GM18520 (cell line): ENCODE data around the gene CYREN.
"Not testable (repeated sequence)": the region's sequence is repeated elsewhere in the genome, so short reads cannot be mapped to it uniquely, and the experiment has no call there.

Experiments used
- ATAC-seq: cut with Tn5 transposase; IDR thresholded peaks from one replicate; pipeline ENCODE4 v1.9.1; 2021; ENCODE audit not compliant: unreplicated experiment

The CYREN gene

DNA sequence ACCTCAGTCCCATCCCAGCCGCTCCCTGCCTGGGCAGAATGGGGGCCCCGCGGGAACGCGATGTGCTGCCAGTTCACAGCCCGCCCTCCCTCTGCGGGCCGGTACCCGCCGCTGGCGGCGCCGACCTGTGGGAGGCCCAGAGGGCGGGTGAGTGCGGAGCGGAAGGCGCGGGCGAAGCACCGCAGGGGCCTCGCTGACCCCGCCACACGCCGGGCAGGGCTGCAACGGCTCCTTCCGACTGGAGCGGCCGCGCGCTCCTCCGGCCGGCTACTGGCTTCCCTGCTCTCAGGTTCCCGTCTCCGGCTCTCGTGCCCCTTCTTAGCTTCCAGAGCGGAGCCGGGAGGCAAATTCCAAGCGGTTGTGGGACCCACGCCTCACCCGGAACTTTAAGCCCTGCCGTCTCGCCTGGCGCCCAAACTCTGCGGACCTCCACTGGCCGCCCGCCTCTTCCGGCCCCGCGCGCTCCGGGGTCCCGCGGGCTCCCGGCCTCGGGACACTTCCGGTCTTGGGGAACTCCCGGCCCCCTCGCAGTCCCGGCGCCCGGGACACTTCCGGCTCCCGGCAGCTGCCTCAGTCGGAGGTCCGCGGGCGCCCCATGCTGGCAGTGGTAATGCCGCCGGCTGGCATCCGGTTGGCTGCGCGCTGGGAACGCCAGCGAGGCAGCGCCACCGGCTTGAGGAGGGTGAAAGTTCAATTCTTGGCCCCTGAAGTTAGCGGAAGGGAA lies at the start of gene CYREN:
Gene CYREN, minus strand, starts transcription at position 434 of the 724 bp plus-strand sequence. CDS start 1,785 bp downstream, outside the sequence.
- peak; percentile 61 for ATAC-seq

DNA sequence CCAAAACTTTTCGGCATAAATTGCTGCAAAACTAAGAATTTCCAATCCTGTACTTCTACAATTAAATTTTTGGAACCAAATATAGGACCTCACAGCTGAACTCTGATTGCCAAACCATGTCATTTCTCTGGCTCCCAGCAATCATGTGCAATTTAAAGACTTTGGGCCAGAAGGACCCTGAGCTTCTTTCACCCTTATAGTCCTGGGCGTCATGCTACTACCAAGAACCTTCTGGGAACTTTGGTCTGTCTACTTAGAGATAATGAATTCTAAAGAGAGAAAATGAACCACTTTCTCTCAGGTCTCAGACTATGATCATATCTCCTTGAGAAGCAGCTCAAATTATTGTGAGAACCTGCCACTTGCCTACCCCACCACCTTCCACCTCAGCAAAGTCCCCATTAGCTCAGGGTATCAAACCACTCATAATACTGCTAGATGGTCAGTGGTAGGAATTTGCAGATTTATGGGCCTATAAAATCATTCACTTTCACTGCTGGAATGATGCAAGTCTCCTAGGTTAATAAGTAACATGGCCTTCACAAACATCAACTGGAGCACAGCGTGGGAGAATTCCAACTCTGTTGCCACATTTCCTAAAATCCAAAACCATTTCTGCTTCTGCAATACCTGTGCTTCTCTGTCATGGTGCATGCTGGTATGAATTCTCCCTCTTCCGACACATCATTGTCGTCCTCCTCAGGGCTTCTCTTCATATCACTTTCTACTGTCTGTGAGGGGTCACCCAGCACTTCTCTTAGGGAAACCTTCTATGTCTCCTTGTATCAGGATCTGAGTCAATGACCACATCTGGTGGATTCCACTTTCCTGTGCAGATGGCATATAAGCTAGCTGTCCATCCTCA lies 47.4 kb upstream of the CYREN start:
- no peak for ATAC-seq

DNA sequence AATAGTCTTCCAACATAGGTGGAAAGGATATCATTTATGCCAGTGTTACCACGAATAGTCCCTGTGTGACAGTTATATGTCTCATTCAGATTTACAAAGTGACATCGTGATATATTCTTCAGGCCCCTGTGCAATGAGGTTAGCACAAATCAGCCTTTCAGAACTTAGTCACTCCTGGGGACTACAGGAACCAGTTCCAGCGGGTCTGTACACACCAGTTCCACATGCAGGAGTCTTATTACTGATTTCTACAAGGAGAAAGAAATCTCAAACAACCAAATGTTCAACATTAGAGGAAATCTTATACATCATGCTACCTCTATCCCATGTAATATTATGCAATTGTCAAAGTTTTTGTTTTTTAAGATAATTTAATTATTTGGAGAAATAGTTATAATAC lies 45.2 kb upstream of the CYREN start:
- no peak for ATAC-seq

- no peak for ATAC-seq
Measured at GRCh38 chr7:135215180-135215579, 44.7 kb upstream of the CYREN start.

DNA sequence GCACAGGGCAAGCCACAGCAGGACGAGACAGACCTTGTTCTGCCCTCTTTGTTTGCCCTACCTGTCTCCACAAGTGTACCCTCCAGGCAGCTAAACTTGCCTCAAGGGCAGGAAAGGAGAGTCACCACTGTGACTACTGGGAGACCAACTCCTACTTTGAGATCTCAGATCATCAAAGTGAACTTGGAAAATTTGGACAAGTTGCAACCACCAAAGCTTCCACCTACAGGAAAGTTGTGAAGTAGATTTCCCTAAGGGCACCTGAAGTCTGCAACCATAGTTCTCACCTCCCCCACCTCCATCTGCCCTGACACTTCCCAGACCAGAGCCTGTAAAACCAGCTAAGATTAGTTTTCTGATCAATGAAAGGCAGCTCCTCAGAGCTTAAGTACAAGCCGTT lies 43.3 kb upstream of the CYREN start:
- ATAC-seq = no peak

DNA sequence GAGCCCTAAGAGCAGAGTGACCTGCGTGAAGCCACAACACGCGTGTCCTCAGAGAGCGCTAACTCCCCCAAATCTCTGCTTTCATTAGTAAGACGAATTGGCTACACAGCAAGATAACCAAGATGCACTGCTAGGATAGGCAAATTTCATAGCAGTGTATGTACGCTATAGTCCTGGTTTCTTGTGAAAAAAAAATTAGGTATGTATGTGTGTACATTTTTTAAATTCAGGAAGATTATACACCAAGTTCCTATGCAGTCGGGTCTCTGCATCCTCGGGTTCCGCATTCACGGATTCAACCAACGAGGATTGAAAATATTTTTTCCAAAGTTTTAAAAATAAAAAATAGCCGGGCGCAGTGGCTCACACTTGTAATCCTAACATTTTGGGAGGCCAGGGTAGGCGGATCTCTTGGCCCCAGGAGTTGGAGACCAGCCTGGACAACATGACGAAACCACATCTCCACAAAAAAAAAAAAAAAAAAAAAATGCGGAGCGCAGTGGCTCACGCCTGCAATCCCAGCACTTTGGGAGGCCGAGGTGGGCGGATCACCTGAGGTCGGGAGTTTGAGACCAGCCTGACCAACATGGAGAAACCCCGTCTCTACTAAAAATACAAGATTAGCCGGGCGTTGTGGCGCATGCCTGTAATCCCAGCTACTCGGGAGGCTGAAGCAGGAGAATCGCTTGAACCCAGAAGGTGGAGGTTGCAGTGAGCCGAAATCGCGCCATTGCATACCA lies 41.6 kb upstream of the CYREN start:
- ATAC-seq = not testable (repeated sequence)

GRCh38 chr7:135211179-135211945 lies 40.9 kb upstream of the CYREN start, which contains the start of gene WDR91:
TSS of gene WDR91 (minus strand) at chr7:135211526. CDS start at chr7:135211502, 24 bp downstream.
- peak; percentile 67 for ATAC-seq

GRCh38 chr7:135210888-135211178 lies 40.3 kb upstream of the CYREN start:
- ATAC-seq = no peak

- no peak for ATAC-seq
Measured at GRCh38 chr7:135209225-135209834, 38.8 kb upstream of the CYREN start.

GRCh38 chr7:135208102-135208793 lies 37.7 kb upstream of the CYREN start:
- ATAC-seq = no peak

GRCh38 chr7:135207406-135208101 lies 37.0 kb upstream of the CYREN start:
- no peak for ATAC-seq

- peak; percentile 30 for ATAC-seq
Measured at GRCh38 chr7:135206941-135207391, 36.5 kb upstream of the CYREN start.

DNA sequence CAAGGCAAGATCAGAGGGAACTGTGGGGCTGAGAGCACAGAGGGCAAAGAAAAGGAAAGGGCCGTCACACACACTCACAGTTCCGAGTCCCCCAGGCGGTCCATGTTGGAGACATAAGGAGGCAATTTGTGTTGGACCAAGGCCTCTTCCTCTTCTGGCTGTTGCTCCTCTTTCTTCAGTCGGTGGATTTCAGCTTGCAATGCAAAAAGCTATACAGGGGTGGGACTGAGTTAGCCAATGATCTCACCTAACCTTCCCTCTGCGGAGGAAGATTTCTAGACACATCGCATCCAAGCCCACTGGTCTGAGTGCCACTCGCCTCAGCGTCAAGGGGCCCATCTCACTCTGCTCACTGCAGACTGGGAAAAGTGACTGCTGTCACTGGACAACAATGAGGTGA lies 35.3 kb upstream of the CYREN start:
- ATAC-seq = no peak

GRCh38 chr7:135204876-135205275 lies 34.4 kb upstream of the CYREN start:
- ATAC-seq = no peak

- ATAC-seq = no peak
Measured at GRCh38 chr7:135204341-135204749, 33.8 kb upstream of the CYREN start.

DNA sequence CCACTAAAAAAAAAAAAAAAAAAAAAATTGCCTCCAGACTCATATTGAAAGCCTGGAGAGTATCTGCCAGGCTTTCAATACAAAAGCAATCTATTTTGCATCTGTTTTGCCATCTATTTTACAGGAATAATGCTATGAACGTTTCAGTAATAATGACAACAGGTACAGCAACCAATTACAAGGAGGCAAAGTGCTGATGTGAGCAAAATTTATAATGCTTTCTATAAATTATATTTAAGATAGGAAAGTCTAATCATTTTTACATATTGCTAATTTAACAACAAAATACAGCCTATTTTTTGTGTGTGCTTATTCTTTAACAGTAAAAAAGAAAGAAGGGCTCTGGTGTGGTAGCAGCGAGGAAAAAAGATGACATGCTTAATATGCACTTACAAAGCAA lies 30.8 kb upstream of the CYREN start:
- no peak for ATAC-seq

DNA sequence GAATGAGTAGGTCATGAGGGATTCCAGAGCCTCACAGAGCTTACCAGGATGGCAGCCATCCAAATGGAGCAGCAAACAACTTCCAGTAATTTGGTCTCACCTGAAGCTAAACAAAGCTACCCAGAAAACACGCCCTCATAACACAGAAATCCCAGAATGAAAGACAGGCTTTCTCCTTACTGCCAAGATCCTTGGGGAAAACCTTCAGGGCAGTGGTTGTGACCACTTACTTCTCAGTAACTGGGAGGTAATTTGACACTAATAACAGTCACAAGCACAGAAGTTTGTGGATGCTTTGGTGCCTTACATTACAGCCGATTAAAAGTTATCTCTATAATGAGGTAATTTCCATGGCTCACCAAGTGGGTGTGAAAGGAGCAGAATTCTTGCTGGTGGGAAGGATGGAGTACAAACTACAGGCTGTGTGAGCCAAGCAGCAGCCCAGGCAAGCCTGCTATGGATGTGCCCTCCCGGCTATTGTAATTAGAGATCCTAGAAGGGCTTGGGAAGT lies 30.4 kb upstream of the CYREN start:
- ATAC-seq = no peak

- ATAC-seq = no peak
Measured at GRCh38 chr7:135199439-135199838, 28.9 kb upstream of the CYREN start.
